NT2/D1 (cell line): ENCODE data around the gene EPHA6.
"Not testable (repeated sequence)": the region's sequence is repeated elsewhere in the genome, so short reads cannot be mapped to it uniquely, and the experiment has no call there.

ENCODE experiments used
- DNase-seq: peaks from one replicate; pipeline ENCODE4 v3.0.0-alpha.2; 2011; ENCODE audit warnings: low read depth, low spot score
- H3K27me3 ChIP-seq: 2 replicates; pipeline ENCODE4 v1.6.0; 2011; ENCODE audit warnings: mild to moderate bottlenecking; ENCODE audit not compliant: insufficient read length, insufficient read depth
- H3K36me3 ChIP-seq: 2 replicates; pipeline ENCODE4 v1.6.1; 2011; ENCODE audit warnings: mild to moderate bottlenecking, low read length, mixed read lengths; ENCODE audit not compliant: insufficient read depth, insufficient read length
- H3K4me1 ChIP-seq: 2 replicates; pipeline ENCODE4 v1.5.1; 2011; ENCODE audit not compliant: insufficient read depth, insufficient read length
- H3K4me3 ChIP-seq: 2 replicates; pipeline ENCODE4 v1.5.1; 2011; ENCODE audit warnings: low read depth; ENCODE audit not compliant: insufficient read length
- H3K9ac ChIP-seq: 2 replicates; pipeline ENCODE4 v1.6.0; 2011; ENCODE audit warnings: low read depth; ENCODE audit not compliant: insufficient read length
- H3K9me3 ChIP-seq: 2 replicates; pipeline ENCODE4 v1.5.1; 2011; ENCODE audit warnings: mild to moderate bottlenecking, low read length; ENCODE audit not compliant: insufficient read depth
- SUZ12 ChIP-seq: IDR thresholded peaks from 2 replicates; pipeline ENCODE4 v1.6.1; 2011; ENCODE audit not compliant: insufficient read length, insufficient read depth; ENCODE audit errors: extremely low read depth
- YY1 ChIP-seq: IDR thresholded peaks from 2 replicates; pipeline ENCODE4 v1.6.1; 2011; ENCODE audit not compliant: insufficient read length, insufficient read depth
- ZNF274 ChIP-seq: IDR thresholded peaks from 2 replicates; pipeline ENCODE4 v1.6.1; 2011; ENCODE audit warnings: mild to moderate bottlenecking, low read depth, low read length

Gene EPHA6

DNA sequence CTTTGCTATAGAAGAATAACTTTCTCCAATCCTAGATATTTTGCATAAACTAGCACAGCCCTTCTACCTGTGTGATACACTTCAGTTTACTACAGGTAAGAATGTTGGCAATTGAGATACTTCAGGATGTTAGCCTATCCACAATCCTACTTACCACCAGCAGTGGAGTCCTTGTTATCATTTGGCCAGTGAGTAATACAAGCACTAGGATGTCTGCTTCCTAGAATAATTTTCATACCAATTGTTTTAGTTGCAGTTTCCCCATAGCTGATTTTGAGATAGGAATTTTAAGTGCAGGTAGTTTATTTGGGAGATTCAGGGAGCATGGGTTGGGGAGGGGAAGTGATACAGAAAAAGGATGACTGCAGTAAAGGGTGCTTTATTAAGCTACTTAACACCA, 147.2 kb downstream of the EPHA6 start:
- DNase-seq, result no peak
- Histone ChIP-seq H3K9ac (no peak overlapping the region), H3K4me1 (no peaks in the 10 kb centered on the region), H3K4me3 (no peak overlapping the region), H3K9me3 (no peaks in the 10 kb centered on the region), H3K36me3 (no peaks in the 10 kb centered on the region), H3K27me3 (no peaks in the 10 kb centered on the region)
- TF ChIP-seq YY1, result no peak
- TF ChIP-seq ZNF274, result no peak
- TF ChIP-seq SUZ12, result no peak

DNA sequence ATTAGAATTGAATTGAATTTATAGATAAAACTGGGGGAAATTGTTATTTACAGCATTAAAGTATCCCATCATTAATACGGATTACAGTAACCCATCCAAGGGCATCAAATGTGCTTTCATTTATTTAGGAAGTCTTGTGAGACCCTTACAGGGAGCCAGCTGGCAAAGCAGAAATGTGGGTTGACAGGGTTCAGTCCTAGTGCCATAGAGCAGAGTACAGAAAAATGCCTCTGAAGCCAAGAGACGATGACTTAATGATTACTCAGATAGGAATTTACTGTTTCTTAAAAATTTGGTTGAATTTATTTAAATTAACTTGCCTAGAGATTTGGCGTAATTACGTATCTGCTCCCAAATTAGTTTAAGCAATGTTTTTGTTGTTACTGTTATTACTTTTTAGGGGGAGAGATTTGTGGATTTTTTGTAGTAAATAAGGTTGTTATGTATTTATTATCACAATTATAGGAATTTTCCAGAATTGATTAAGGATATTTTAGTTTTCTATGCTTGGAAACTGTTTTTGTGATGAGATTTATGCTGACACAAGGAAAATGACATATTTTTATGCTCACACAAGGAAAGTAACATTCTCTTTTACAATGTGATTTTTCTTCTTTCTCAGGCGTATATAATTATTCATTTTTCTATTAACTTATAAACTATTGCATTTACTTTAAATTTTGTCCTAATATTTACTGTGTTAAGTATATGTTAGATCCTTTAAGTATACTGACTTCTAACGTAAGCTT, 152.0 kb downstream of the EPHA6 start:
- DNase-seq, result no peak
- no peaks in the 10 kb centered on the region for H3K27me3 ChIP-seq

DNA sequence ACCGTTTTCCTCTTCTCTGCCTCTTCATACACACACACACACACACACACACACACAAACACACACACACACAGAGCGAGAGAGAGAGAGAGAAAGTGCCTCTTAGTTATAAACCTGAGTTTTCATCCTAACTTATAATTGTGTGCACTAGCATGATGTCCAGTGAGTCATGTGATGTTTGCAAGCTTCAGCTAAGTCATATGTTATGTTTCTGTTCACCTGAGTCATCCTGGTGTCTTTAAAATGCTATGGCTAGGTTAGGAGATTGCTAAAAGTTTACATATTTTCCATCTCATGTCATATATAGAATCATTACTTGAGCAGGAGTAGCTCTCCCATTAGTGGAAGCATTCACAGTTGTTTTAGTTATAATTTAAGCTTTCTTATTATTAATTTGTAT, 155.8 kb downstream of the EPHA6 start:
- Histone ChIP-seq H3K9me3 (no peaks in the 10 kb centered on the region), H3K9ac (no peak overlapping the region), H3K27me3 (no peaks in the 10 kb centered on the region), H3K4me3 (no peak overlapping the region), H3K36me3 (no peaks in the 10 kb centered on the region), H3K4me1 (no peaks in the 10 kb centered on the region)
- no peak for DNase-seq
- TF ChIP-seq YY1 (no peak), ZNF274 (no peak), SUZ12 (no peak)

More for the DNA sequence above, 152.0 kb downstream of the EPHA6 start:
- H3K36me3 ChIP-seq, result no peaks in the 10 kb centered on the region
- no peaks in the 10 kb centered on the region for H3K4me1 ChIP-seq
- TF ChIP-seq ZNF274 (no peak), YY1 (no peak), SUZ12 (no peak)
- no peaks in the 10 kb centered on the region for H3K9me3 ChIP-seq
- no peak overlapping the region for H3K9ac ChIP-seq
- H3K4me3 ChIP-seq, result no peak overlapping the region

DNA sequence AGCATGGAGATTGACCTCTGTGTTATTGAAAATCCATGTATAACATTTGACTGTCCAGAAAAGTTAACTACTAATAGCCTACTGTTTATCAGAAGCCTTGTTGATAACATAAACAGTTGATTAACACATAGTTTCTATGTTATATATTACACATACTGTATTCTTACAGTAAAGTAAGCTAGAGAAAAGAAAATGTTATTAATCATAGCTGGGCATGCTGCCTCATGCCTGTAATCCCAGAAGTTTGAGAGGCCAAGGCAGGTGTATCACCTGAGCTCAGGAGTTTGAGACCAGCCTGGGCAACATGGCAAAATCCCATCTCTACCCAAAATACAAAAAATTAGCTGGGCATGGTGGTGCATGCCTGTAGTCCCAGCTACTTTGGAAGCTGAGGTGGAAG, 163.3 kb downstream of the EPHA6 start:
- no peak for TF ChIP-seq YY1
- no peak for TF ChIP-seq SUZ12
- no peak for DNase-seq
- Histone ChIP-seq H3K36me3 (no peaks in the 10 kb centered on the region), H3K4me1 (no peaks in the 10 kb centered on the region), H3K9ac (no peak overlapping the region), H3K27me3 (no peaks in the 10 kb centered on the region), H3K9me3 (no peaks in the 10 kb centered on the region), H3K4me3 (no peak overlapping the region)

DNA sequence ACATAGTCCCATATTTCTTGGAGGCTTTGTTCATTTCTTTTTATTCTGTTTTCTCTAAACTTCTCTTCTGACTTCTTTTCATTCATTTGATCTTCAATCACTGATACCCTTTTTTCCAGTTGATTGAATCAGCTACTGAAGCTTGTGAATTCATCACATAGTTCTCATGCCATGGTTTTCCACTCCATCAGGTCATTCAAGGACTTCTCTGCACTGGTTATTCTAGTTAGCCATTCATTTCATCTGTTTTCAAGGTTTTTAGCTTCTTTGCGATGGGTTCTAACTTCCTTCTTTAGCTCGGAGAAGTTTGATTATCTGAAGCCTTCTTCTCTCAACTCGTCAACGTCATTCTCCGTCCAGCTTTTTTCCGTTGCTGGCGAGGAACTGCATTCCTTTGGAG, 169.3 kb downstream of the EPHA6 start:
- peaks cover 12% of the 10 kb centered on the region; the same call in 1 of the 2 replicates for H3K9me3 ChIP-seq
- H3K27me3 ChIP-seq, H3K9ac ChIP-seq, DNase-seq, H3K36me3 ChIP-seq, H3K4me3 ChIP-seq, H3K4me1 ChIP-seq: not testable (repeated sequence)

DNA sequence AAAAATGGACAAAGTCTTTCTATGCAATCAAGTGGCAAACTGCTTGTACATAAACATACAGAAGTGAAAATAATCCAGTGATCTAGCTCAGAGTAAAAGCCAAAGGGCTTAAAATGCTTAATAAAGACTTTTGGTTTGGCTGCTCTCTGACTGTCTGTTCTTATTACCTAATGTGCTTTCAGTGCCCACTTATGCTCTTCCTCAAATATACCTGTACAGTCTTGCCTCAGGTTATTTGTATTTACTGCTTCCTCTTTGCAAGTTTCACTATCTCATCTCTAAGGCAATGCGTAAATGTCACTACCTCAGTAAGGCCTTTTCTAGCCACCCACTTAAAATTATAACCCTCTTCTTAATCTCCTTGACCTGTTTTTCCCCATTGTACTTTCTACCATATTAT, 171.8 kb downstream of the EPHA6 start:
- H3K9ac ChIP-seq, result no peak overlapping the region
- H3K36me3 ChIP-seq, result no peaks in the 10 kb centered on the region
- TF ChIP-seq ZNF274 (no peak), YY1 (no peak), SUZ12 (no peak)
- H3K4me3 ChIP-seq, result no peak overlapping the region
- H3K27me3 ChIP-seq, result no peaks in the 10 kb centered on the region
- peaks cover 15% of the 10 kb centered on the region; the same call in 1 of the 2 replicates for H3K9me3 ChIP-seq
- no peaks in the 10 kb centered on the region for H3K4me1 ChIP-seq
- no peak for DNase-seq

DNA sequence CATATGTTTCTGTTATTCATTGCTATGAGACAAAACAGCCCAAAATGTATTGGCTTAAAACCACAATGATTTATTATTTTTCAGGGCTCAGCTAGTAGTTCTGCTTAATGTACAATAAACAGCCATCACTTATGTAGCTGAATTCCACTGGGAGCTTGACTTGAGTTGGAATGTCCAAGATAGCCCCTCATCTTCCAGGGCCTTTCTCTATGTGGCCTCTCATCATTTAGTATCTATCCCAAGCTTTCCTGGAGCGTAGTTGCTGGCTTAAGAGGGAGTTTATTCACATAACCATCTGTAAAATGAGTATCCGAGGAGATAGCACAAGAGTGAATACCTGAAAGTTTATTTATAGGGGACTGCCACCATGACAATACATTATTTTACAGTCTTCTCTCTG, 176.8 kb downstream of the EPHA6 start:
- H3K9ac ChIP-seq, result no peak overlapping the region
- H3K36me3 ChIP-seq, result no peaks in the 10 kb centered on the region
- no peak for TF ChIP-seq YY1
- no peak for TF ChIP-seq SUZ12
- TF ChIP-seq ZNF274, result no peak
- no peak overlapping the region for H3K4me3 ChIP-seq
- H3K27me3 ChIP-seq, result no peaks in the 10 kb centered on the region
- DNase-seq, result no peak
- H3K9me3 ChIP-seq, result 0 out of 2 replicates have a peak, but pooled peaks cover 2% of the 10 kb centered on the region
- no peaks in the 10 kb centered on the region for H3K4me1 ChIP-seq
